ENCODE data around the gene UBTD1.

GRCh38 chr10:97573672-97574071 lies 74.9 kb downstream of the UBTD1 start:
- TF ChIP-seq EZH2phosphoT487 (conservative IDR thresholded peaks at IDR 0.05; ENCODE audit: low read length) (no peak), CTCF (IDR thresholded peaks at IDR 0.05; ENCODE audit: insufficient read depth, low read length, poor library complexity, severe bottlenecking) (no peak)

Data from SU-DHL-6 (cell line).